GM18507 (cell line): ENCODE results near the gene EMILIN3.

Experiments used
- DNase-seq: peaks from one replicate; pipeline ENCODE4 v3.0.0; 2011; ENCODE audit warnings: low read depth; ENCODE audit not compliant: insufficient read length; ENCODE audit errors: extremely low spot score
- FAIRE-seq: peaks from 2 replicates; lab custom pipeline; 2011; peaks lifted over from hg19 to GRCh38; lab: Jason Lieb, UNC

Gene EMILIN3

DNA sequence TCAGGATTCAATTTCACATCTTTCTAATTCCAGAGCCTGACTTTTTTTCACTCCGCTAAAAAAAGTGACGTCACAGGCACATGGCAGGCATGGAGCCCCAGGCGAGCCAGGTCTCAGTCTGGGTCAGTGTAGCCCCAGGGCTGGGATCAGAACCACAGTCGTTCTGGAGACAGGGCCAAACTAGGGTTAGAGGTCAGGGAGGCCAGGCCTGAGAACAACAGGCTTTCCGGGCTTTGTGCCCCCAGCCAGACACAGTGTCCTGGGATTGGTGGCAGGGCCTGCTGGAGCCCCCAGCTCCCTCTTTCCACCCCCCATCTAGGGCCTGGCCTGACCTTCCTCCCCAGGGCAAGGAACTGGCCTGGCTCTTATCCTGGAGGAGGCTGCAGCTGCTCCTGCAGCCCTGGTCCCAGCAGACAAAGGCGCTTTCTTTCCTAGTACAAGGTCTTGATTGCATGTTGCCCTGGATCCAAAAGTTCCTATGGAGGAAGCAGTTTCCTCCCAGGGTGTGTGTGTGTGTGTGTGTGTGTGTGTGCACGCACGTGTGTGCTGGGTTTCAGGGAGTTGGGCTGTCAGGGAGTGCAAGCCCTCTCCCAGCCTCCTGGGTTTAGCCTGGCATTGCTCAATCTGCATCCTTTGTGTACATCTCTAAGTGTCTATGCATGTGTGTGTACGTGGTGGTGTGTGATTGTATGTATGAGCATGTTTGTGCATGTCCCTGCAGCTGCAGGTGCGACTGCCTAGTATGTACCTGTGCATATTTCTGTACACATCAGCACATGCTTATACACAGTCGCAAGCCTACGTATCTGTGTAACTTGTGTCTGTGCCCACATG is 26.5 kb upstream of the EMILIN3 start:
- DNase-seq (no peak), FAIRE-seq (no peak)

DNA sequence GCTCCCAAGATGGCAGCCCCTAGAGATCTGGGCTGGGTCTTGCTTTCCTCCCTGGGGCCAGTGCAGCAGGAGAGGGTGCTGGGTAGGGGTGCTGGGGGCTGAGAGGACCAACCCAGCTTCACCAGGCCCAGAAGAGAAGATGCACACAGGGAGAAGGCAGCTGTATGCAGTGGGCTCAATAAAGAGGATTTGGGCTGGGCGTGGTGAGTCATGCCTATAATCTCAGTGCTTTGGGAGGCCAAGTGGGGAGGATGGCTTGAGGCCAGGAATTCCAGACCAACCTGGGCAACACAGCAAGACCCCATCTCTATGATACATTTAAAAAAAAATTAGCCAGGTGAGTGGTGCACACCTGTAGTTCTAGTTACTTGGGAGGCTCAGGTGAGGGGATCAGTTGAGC is 25.7 kb upstream of the EMILIN3 start:
- DNase-seq (no peak), FAIRE-seq (no peak)

DNA sequence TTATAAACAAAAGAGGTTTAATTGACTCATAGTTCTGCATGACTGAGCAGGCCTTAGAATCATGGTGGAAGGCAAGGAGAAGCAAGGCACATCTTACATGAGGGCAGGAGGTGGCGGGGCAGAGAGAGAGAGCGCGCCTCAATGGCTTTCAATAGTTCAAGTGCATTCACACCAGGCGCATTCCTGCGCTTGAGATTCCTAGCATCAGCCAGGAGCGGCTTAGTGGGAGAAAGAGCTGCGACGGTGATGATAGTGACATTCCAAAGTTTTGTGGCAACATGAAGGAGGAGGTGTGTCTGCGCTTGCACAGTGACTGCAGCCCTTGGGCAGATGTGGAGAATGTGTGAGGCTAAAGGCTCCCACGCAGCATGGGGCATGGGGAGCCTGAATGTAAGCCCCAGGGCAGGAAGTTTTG is 25.0 kb upstream of the EMILIN3 start:
- no peak for FAIRE-seq
- no peak for DNase-seq

DNA sequence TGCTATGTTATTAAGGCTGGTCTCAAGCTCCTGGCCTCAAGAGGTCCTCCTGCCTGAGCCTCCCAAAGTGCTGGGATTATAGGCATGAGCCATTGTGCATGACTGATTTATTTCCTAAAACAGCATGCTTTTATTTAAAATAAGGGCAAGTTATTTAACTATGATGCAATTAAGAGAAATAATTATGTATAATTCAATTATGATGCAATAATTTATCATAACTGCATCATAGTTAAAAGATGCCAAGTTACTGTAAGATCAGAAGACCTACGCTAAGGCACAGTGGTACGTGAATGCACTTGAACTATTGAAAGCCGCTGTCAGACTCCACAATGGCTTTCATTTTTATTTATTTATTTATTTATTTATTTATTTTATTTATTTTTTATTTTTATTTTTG is 24.3 kb upstream of the EMILIN3 start:
- DNase-seq (no peak), FAIRE-seq (no peak)

DNA sequence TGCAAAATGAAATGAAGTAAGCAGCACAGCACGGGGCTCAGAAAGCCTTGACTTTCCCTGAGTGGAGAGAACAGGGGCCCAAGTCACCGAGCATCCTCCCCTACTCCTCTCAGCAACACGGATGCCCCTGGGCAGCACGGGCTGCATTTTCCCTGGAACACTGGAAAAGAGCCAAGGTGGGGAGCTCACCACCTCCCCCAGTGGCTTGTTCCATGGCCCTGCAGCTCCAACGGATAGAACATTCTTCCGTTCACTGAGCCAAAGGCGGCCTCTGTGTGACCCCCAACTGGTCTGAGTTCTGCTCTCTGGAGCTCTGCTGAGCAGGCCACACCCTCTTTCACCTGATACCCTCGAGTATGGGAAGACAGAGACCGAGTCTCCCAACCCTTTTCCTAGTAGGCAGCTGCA is 20.8 kb upstream of the EMILIN3 start:
- FAIRE-seq (no peak), DNase-seq (no peak)

- no peak for FAIRE-seq
Observed at GRCh38 chr20:41386502-41387427, 20.1 kb upstream of the EMILIN3 start.

DNA sequence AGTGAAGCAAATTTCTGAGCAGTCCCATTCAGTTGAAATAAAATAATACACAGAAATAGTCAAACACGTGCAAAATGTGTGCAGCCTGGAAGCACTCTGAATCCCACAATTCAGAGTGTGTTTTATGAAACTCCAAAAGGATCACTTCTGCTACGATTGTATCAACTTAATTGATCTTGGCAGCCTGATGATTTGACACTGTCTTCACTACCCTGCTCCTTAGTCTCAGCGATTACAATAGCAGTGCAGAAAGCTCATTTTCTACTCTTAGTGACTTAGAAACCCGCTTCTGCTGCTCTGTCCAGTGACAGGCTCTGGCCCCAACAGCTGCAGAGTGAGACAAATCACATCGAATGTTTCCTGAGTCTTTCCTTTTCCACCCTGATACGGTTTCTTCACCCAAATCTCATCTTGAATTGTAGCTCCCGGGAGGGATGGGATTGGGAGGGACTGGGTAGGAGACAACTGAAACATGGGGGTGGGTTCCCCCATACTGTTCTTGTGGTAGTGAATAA is 16.2 kb upstream of the EMILIN3 start:
- no peak for FAIRE-seq
- no peak for DNase-seq

More at GRCh38 chr20:41386502-41387427, 20.1 kb upstream of the EMILIN3 start:
- DNase-seq = no peak

DNA sequence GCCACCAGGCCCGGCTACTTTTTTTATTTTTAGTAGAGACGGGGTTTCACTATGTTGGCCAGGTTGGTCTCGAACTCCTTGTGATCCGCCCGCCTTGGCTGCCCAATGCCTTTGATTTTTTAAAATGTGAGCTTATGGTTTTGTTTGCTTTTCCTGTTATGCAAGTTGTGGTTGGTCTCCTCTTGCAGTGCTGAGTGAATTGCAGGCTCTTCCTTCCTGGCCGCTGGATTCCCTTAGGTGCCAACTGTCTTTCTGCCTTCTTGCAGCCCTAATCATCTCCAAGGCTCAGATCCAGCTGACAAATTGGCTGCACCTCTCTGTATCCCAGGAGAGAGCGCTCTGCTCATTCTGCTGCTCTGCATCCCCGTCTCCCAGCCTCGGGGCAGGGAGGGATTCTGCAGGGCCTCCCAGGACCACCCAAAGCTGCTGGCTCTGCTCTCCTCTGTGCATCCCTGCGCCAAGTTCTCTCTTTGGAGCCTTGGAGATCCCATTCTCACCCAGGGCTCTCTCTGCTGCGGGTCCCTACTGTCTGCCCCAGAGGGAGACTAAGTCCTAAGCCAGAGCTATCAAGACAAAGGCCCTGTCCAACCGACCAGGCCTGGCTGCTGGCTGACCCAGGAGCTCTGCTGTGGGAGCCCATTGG is 14.1 kb upstream of the EMILIN3 start:
- DNase-seq (no peak), FAIRE-seq (no peak)

- FAIRE-seq (no peak), DNase-seq (no peak)
Observed at GRCh38 chr20:41379551-41379950, 12.9 kb upstream of the EMILIN3 start.

- no peak for DNase-seq
- no peak for FAIRE-seq
Observed at GRCh38 chr20:41377275-41377674, 10.7 kb upstream of the EMILIN3 start.

DNA sequence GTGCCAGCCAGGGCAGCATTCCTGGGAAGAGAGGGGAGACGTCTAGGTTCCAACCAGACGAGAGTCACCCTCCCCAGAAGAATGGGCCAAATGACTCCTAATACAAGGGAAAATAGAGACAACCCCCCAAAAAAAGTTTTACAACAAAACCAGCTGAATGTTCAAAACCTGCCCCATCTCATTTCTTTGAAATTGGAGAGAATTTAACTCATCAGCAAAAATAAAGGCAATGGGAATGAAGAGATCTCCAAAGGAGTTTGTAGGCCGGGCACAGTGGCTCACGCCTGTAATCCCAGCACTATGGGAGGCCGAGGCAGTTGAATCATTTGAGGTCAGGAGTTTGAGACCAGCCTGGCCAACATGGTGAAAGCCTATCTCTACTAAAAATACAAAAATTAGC is 9.7 kb upstream of the EMILIN3 start:
- no peak for DNase-seq
- FAIRE-seq = no peak

- no peak for DNase-seq
- no peak for FAIRE-seq
Observed at GRCh38 chr20:41375846-41376245, 9.2 kb upstream of the EMILIN3 start.

DNA sequence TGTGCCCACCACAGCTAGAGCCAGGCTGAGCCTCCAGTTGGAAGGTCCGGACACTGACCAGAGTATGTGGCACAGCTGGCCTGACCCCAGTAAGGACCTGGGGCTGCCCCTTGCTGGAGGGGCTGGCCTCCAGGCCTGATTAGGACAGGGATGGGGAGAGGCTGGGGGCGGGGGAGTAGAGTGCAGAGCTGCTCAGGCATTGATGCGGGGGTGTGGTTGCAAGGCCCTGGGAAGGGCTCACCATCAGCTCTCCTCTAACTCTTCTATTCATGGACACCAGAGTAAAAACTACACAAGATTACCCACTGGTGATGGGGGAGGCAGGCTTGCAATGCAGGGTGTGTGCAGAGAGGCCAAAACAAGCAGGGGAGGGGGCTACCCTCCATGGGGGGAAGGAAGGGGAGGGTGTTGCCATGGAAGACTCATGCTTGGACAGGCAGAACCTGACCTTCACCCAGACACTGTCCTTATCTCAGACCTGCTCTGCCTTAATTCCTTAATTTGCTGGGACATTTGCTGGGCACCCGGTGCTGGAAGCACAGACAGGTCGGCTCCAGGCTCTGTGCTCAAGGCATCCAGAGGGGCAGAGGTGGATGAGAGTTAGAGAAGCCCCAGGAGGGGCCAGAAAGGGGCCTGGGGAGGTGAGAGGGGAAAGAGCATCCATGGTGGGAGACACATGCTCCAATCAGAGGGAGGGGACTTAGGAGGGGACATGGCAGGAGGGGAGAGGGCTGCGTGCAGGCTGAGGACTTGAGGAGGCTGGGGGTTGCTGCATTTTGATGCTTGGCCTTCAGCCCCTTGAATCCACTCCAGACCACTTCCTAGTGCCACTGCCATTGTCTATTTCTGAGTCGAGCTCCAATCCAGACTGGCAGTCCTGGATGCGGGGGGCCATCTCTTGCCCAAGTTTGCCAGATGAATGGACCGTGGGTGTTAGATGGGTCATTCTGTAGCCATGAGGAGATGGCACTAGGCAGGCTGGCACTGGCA is 7.6 kb upstream of the EMILIN3 start:
- DNase-seq (no peak), FAIRE-seq (no peak)

DNA sequence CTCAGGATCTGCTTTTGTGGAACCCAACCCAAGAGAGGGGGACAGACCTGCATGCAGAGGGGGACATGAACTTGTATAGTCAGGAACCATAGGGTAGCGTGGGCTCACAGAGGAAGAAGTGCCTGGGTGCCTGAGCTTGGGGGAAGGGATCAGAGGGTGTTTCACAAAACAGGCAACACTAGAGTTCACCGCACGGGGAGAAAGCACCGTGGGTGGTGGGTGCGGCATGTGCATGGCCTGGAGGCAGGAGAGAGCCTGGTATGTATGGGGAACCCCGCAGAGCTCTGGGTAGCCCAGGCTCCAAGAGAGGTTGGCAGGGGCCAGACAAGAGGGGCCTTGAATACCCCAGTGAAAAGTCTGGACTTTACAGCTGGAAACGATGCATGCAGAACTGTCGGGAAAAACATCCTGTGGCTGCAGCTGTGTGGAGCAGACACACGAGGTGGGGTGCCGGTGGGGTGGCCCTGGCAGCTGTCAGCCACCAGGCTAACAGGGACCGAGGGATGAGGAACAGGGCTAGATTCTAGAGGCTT is 6.7 kb upstream of the EMILIN3 start:
- FAIRE-seq = no peak
- no peak for DNase-seq

GRCh38 chr20:41371371-41371770 is 4.8 kb upstream of the EMILIN3 start:
- no peak for FAIRE-seq
- no peak for DNase-seq

DNA sequence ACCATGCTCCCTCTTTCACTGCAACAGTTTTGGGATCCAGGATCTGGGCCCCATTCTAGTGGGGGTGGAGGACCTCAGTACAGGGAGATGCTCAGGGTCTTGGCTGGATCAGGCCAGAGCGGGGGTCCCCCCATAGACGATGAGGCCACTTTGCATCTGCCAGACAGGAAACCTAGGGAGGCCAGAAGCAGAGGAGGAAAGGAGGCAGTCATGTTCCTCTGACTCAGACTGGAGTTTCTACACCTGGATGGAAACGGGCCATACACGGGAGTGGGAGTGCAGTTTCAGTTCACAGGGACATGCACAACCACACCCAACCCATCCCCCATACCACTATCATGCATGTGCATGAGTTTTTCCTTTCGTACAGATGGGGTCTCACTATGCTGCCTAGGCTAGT is 3.6 kb upstream of the EMILIN3 start:
- DNase-seq (no peak), FAIRE-seq (no peak)

- DNase-seq (no peak), FAIRE-seq (peak; percentile 31)
Observed at GRCh38 chr20:41369673-41370072, 3.1 kb upstream of the EMILIN3 start.

DNA sequence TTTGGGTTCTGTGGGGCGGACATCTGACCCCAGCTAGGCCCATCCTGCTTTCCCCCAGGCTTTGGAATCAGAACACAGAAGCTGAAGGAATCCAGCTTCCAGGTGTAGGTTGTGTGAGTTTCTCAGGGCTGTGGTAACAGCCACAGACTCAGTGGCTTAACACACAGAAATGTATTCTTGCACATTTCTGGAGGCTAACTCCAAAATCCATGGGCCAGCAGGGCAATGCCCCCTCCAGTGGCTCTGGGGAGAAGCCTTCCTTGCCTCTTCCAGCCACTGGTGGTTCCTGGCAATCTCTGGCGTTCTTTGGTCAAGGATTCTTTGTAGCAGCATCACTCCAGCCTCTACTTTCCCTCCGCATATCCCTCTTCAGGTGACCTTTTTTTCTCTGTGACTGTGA is 1.3 kb upstream of the EMILIN3 start:
- no peak for FAIRE-seq
- DNase-seq = no peak

GRCh38 chr20:41367393-41367695 is 726 bp upstream of the EMILIN3 start:
- no peak for FAIRE-seq
- DNase-seq = no peak
